NCI-H128 (cell line): Measurements from ENCODE around the gene TRIM71.
"Not testable (repeated sequence)": the region's sequence is repeated elsewhere in the genome, so short reads cannot be mapped to it uniquely, and the experiment has no call there.

Experiments
- DNase-seq: peaks from one replicate; lab custom pipeline; 2025; ENCODE audit not compliant: unreplicated experiment; lab: John Stamatoyannopoulos, UW

TRIM71 gene

GRCh38 chr3:32922078-32922477, 104.3 kb downstream of the TRIM71 start:
- no peak for DNase-seq

GRCh38 chr3:32930161-32930560, 112.4 kb downstream of the TRIM71 start:
- no peak for DNase-seq

- not testable (repeated sequence) for DNase-seq
Measured at GRCh38 chr3:32931273-32931672, 113.5 kb downstream of the TRIM71 start.

GRCh38 chr3:32934150-32934742, 116.4 kb downstream of the TRIM71 start:
- no peak for DNase-seq

- DNase-seq = no peak
Measured at GRCh38 chr3:32937331-32937730, 119.5 kb downstream of the TRIM71 start.

GRCh38 chr3:32939531-32940284, 121.9 kb downstream of the TRIM71 start:
- DNase-seq = not testable (repeated sequence)

- no peak for DNase-seq
Measured at GRCh38 chr3:32940726-32941125, 122.9 kb downstream of the TRIM71 start.

- DNase-seq = no peak
Measured at GRCh38 chr3:32945136-32945535, 127.3 kb downstream of the TRIM71 start.

- not testable (repeated sequence) for DNase-seq
Measured at GRCh38 chr3:32945598-32945997, 127.8 kb downstream of the TRIM71 start.

GRCh38 chr3:32946973-32947788, 129.4 kb downstream of the TRIM71 start:
- no peak for DNase-seq
